Ishikawa (cell line): ENCODE data around the gene KRTAP10-1.

Source experiments
- CEBPB ChIP-seq: IDR thresholded peaks from 2 replicates; pipeline ENCODE4 v1.6.1; 2012
- CREB1 ChIP-seq: IDR thresholded peaks from 2 replicates; pipeline ENCODE4 v1.6.1; 2012; ENCODE audit warnings: low read depth
- EGR1 ChIP-seq: IDR thresholded peaks from 2 replicates; pipeline ENCODE4 v1.6.1; 2012
- EP300 ChIP-seq: IDR thresholded peaks from 2 replicates; pipeline ENCODE4 v1.6.1; 2012; ENCODE audit warnings: borderline replicate concordance
- FOXM1 ChIP-seq: IDR thresholded peaks from 2 replicates; pipeline ENCODE4 v1.6.1; 2012; ENCODE audit warnings: low read depth, borderline replicate concordance
- MAX ChIP-seq: IDR thresholded peaks from 2 replicates; pipeline ENCODE4 v1.6.1; 2012
- NFIC ChIP-seq: IDR thresholded peaks from 2 replicates; pipeline ENCODE4 v1.6.1; 2012
- RAD21 ChIP-seq: IDR thresholded peaks from 2 replicates; pipeline ENCODE4 v1.6.1; 2012; ENCODE audit warnings: low read depth
- TAF1 ChIP-seq: IDR thresholded peaks from 2 replicates; pipeline ENCODE4 v1.6.1; 2012; ENCODE audit warnings: low read depth, mild to moderate bottlenecking
- TCF12 ChIP-seq: IDR thresholded peaks from 2 replicates; pipeline ENCODE4 v1.6.1; 2012; ENCODE audit warnings: low read depth
- TEAD4 ChIP-seq: IDR thresholded peaks from 2 replicates; pipeline ENCODE4 v1.6.1; 2012
- USF1 ChIP-seq: IDR thresholded peaks from 2 replicates; pipeline ENCODE4 v1.6.1; 2012
- YY1 ChIP-seq: IDR thresholded peaks from 2 replicates; pipeline ENCODE4 v1.6.1; 2012; ENCODE audit warnings: low read depth
- ZBTB7A ChIP-seq: IDR thresholded peaks from 2 replicates; pipeline ENCODE4 v1.6.1; 2012; ENCODE audit warnings: low read depth
- TF ChIP-seq, protein P1 (sequence below): IDR thresholded peaks from 2 replicates; pipeline ENCODE4 v1.6.1; 2012; ENCODE audit warnings: low read depth, mild to moderate bottlenecking

Gene KRTAP10-1

GRCh38 chr21:44571844-44572782 is 32.1 kb upstream of the KRTAP10-1 start:
- TF ChIP-seq, protein P1, sequence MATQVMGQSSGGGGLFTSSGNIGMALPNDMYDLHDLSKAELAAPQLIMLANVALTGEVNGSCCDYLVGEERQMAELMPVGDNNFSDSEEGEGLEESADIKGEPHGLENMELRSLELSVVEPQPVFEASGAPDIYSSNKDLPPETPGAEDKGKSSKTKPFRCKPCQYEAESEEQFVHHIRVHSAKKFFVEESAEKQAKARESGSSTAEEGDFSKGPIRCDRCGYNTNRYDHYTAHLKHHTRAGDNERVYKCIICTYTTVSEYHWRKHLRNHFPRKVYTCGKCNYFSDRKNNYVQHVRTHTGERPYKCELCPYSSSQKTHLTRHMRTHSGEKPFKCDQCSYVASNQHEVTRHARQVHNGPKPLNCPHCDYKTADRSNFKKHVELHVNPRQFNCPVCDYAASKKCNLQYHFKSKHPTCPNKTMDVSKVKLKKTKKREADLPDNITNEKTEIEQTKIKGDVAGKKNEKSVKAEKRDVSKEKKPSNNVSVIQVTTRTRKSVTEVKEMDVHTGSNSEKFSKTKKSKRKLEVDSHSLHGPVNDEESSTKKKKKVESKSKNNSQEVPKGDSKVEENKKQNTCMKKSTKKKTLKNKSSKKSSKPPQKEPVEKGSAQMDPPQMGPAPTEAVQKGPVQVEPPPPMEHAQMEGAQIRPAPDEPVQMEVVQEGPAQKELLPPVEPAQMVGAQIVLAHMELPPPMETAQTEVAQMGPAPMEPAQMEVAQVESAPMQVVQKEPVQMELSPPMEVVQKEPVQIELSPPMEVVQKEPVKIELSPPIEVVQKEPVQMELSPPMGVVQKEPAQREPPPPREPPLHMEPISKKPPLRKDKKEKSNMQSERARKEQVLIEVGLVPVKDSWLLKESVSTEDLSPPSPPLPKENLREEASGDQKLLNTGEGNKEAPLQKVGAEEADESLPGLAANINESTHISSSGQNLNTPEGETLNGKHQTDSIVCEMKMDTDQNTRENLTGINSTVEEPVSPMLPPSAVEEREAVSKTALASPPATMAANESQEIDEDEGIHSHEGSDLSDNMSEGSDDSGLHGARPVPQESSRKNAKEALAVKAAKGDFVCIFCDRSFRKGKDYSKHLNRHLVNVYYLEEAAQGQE: no peak
- TF ChIP-seq USF1 (no peak), TAF1 (no peak), TEAD4 (no peak), YY1 (no peak), RAD21 (no peak), MAX (no peak), ZBTB7A (no peak)

- no peak for TF ChIP-seq USF1
- TF ChIP-seq CREB1: no peak
- no peak for TF ChIP-seq NFIC
- TF ChIP-seq EGR1: no peak
- TF ChIP-seq RAD21: no peak
- TF ChIP-seq MAX: no peak
- no peak for TF ChIP-seq EP300
- no peak for TF ChIP-seq YY1
- no peak for TF ChIP-seq FOXM1
- no peak for TF ChIP-seq ZBTB7A
- TF ChIP-seq TCF12: no peak
Observed at GRCh38 chr21:44571296-44571695, 31.3 kb upstream of the KRTAP10-1 start.

GRCh38 chr21:44569861-44570517 is 30.0 kb upstream of the KRTAP10-1 start:
- TF ChIP-seq NFIC (no peak), CEBPB (no peak), TCF12 (no peak), CREB1 (no peak), FOXM1 (no peak), USF1 (no peak), EGR1 (no peak)

GRCh38 chr21:44568667-44569556 is 28.9 kb upstream of the KRTAP10-1 start:
- TF ChIP-seq MAX: no peak
- no peak for TF ChIP-seq EP300
- TF ChIP-seq TEAD4: no peak
- no peak for TF ChIP-seq NFIC
- no peak for TF ChIP-seq CEBPB

- no peak for TF ChIP-seq NFIC
- TF ChIP-seq CREB1: no peak
- no peak for TF ChIP-seq MAX
- TF ChIP-seq RAD21: no peak
- no peak for TF ChIP-seq ZBTB7A
- no peak for TF ChIP-seq EGR1
- no peak for TF ChIP-seq USF1
- TF ChIP-seq, protein P1: no peak
- TF ChIP-seq TEAD4: no peak
- no peak for TF ChIP-seq TCF12
- no peak for TF ChIP-seq YY1
- TF ChIP-seq TAF1: no peak
- TF ChIP-seq CEBPB: no peak
- no peak for TF ChIP-seq FOXM1
- TF ChIP-seq EP300: no peak
Observed at GRCh38 chr21:44568261-44568660, 28.3 kb upstream of the KRTAP10-1 start.
